Measurements from ENCODE around the gene NDUFAF7. TPM values are rescaled to one million over a fixed set of nuclear protein-coding genes. Genes with fewer than 3 reads are reported as not detected.

The NDUFAF7 gene
- total and polyA plus RNA-seq, 10 donors: 11.4 to 27.2 (median 20.2) TPM

DNA sequence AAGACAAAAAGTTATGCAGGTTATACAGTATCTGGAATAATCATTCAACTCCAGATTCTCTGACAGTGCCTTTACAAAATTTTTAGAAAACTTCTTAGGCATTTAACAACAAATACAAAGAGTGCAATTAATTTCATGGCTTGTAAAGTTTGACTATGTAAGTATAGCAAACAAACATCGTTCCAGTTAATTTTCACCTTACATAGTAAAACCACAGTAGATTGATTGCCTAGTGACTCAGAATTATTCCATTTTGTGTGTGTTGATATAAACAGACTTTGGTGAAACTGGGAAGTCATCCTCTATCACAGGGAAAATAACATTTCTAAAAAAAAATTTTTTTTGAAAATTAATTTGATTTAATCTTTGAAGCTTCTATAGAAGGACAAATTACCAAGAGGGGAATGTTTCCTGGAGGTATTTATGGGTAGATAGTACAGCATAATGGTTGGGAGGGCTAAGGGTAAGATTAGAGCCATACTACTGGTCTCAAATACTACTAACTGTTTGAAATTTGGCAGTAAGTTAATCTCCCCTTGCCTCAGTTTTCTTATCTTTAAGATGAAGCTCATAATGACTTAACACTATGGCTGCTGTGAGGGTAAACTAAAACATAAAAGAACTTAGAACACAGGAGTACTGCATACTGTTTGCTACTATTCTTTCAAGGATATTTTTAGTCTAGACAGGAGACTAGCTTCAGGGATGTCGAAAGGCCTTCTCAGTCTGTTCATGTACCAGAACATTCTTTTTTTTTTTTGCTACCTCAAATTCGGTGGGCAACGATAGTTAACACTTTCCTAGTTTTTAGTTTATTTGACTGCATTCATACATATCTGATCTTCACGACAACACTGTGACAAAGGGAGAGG lies 19.6 kb downstream of the NDUFAF7 start:
- DNase-seq: no peak
- no peak overlapping the region for H3K4me3 ChIP-seq
- 89 to 94% (median 92%) methylated on average over 5 of the region's 5 CpGs for WGBS, 5 donors
- no peaks in the 10 kb centered on the region for H3K4me1 ChIP-seq
- no peaks in the 10 kb centered on the region for H3K9me3 ChIP-seq
- H3K27me3 ChIP-seq (replicated peaks in 1 of 7): no peaks in the 10 kb centered on the region
- peaks cover 0 to 100% (median 74%) of the 10 kb centered on the region in 6 donors for H3K36me3 ChIP-seq
- TF ChIP-seq, protein P1, sequence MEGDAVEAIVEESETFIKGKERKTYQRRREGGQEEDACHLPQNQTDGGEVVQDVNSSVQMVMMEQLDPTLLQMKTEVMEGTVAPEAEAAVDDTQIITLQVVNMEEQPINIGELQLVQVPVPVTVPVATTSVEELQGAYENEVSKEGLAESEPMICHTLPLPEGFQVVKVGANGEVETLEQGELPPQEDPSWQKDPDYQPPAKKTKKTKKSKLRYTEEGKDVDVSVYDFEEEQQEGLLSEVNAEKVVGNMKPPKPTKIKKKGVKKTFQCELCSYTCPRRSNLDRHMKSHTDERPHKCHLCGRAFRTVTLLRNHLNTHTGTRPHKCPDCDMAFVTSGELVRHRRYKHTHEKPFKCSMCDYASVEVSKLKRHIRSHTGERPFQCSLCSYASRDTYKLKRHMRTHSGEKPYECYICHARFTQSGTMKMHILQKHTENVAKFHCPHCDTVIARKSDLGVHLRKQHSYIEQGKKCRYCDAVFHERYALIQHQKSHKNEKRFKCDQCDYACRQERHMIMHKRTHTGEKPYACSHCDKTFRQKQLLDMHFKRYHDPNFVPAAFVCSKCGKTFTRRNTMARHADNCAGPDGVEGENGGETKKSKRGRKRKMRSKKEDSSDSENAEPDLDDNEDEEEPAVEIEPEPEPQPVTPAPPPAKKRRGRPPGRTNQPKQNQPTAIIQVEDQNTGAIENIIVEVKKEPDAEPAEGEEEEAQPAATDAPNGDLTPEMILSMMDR (IDR thresholded peaks at IDR 0.05 in 8 of 11, conservative IDR thresholded peaks at IDR 0.05 in 3 of 11): no peak
- TF ChIP-seq POLR2A (IDR thresholded peaks at IDR 0.05): no peak
- no peak for TF ChIP-seq POLR2AphosphoS5 (IDR thresholded peaks at IDR 0.05)
- intact Hi-C loops (cut with DNase I; ENCODE audit: low total_unique reads): no loop called here
- no peak overlapping the region for H3K27ac ChIP-seq

DNA sequence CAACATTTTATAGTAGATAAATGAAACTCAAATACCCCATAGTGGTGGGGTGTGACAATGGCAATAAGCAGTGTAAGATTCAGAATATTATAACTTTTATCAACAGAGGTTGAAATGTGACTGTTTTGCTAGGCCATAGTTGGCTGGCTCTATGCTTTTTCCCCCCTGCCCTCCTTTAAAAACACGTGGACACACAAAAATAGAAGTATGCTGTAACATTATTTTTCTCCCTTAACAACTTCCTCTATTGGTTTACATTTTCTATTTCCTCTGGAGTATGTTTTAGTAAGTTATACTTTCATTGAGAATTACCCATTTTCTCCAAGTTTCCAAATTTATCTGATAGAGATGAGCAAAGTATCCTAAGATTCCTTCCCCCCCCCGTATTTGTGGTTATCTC lies 31.1 kb downstream of the NDUFAF7 start:
- H3K4me3 ChIP-seq: no peak overlapping the region
- no peaks in the 10 kb centered on the region for H3K27me3 ChIP-seq (replicated peaks in 1 of 7)
- H3K27ac ChIP-seq: no peak overlapping the region
- 42 to 60% (median 49%) methylated on average over 2 of the region's 2 CpGs for WGBS, 5 donors
- peaks cover 0 to 16% (median 0%) of the 10 kb centered on the region in 6 donors for H3K4me1 ChIP-seq
- intact Hi-C loops (cut with DNase I; ENCODE audit: low total_unique reads): no loop called here
- no peaks in the 10 kb centered on the region for H3K9me3 ChIP-seq
- DNase-seq: no peak
- peaks cover 6 to 88% (median 40%) of the 10 kb centered on the region in 6 donors for H3K36me3 ChIP-seq
- no peak for TF ChIP-seq POLR2A (IDR thresholded peaks at IDR 0.05)
- no peak for TF ChIP-seq POLR2AphosphoS5 (IDR thresholded peaks at IDR 0.05)
- TF ChIP-seq, protein P1 (IDR thresholded peaks at IDR 0.05 in 8 of 11, conservative IDR thresholded peaks at IDR 0.05 in 3 of 11): no peak

DNA sequence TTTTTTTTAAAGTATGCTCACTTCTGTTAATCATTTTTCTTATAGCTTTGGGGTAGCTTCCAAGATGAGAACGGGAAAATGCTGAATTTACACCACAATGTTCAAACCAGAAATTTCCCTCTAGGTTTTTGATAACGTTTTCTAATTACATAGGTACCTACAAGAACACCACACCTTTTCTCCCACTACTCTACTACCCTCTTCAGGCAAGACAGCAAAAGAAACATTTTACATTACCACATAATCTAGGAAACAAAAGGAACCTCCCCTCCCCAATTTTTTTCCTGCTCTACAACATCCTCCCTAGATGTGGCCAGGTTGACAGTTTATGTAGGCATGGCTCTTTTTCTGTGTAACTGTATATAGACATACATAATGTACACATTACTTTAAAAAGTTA lies 32.4 kb downstream of the NDUFAF7 start:
- no peak for DNase-seq
- peaks cover 6 to 88% (median 39%) of the 10 kb centered on the region in 6 donors for H3K36me3 ChIP-seq
- intact Hi-C loops (cut with DNase I; ENCODE audit: low total_unique reads): no loop called here
- H3K4me1 ChIP-seq: peaks cover 0 to 16% (median 0%) of the 10 kb centered on the region in 6 donors
- TF ChIP-seq POLR2A (IDR thresholded peaks at IDR 0.05): no peak
- TF ChIP-seq, protein P1 (IDR thresholded peaks at IDR 0.05 in 8 of 11, conservative IDR thresholded peaks at IDR 0.05 in 3 of 11): no peak
- TF ChIP-seq POLR2AphosphoS5 (IDR thresholded peaks at IDR 0.05): no peak
- no peak overlapping the region for H3K4me3 ChIP-seq
- no peaks in the 10 kb centered on the region for H3K27me3 ChIP-seq (replicated peaks in 1 of 7)
- whole genome bisulfite sequencing, 5 donors: 76 to 90% (median 85%) methylated on average over 2 of the region's 2 CpGs
- no peak overlapping the region for H3K27ac ChIP-seq
- no peaks in the 10 kb centered on the region for H3K9me3 ChIP-seq

DNA sequence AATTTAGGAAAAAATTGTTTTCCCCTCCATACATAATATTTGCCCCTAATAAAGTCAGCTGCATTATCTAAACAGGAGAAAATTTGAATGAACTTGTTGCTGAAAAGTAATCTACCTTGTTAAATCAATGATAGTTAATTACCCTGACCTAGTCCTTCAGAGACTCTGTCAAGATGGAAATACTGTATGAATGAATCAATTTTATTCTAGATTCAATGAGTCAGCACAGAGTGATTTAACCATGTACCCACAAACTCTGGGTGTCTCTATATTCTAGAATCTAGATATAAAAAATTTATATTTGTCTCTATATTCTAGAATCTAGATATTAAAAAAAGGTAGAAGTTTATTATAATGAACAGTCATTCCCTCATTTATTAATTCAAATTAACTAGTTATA lies 36.2 kb downstream of the NDUFAF7 start:
- Histone ChIP-seq H3K9me3 (no peaks in the 10 kb centered on the region), H3K27ac (no peak overlapping the region), H3K4me1 (peaks cover 0 to 11% (median 0%) of the 10 kb centered on the region in 6 donors), H3K27me3 (replicated peaks in 1 of 7) (no peaks in the 10 kb centered on the region), H3K4me3 (no peak overlapping the region), H3K36me3 (peaks cover 3 to 93% (median 44%) of the 10 kb centered on the region in 6 donors)
- DNase-seq: no peak
- intact Hi-C loops (cut with DNase I; ENCODE audit: low total_unique reads): no loop called here
- TF ChIP-seq POLR2AphosphoS5 (IDR thresholded peaks at IDR 0.05) (no peak), POLR2A (IDR thresholded peaks at IDR 0.05) (no peak)
- TF ChIP-seq, protein P1 (IDR thresholded peaks at IDR 0.05 in 8 of 11, conservative IDR thresholded peaks at IDR 0.05 in 3 of 11): no peak

Measured in spleen (tissue), 11 donors.